K562 (cell line): ENCODE data around the gene CNTN5. TPM values are rescaled to one million over a fixed set of nuclear protein-coding genes. Genes with fewer than 3 reads are reported as not detected.
A peak's percentile ranks its signal among the peaks of the same experiment; 100 is the strongest.

ENCODE experiments used
- ADNP ChIP-seq: fragments of 200-800 bp; sonication (Bioruptor generic); IDR thresholded peaks from 2 replicates; pipeline ENCODE4 v1.6.1; 2016; ENCODE audit warnings: missing genetic modification characterization, missing compliant biosample characterization
- CEBPG ChIP-seq, 3 experiments: fragments of 200-800 bp in 1 of 3; sonication (Bioruptor generic) in 1 of 3; sonication (generic) in 1 of 3; formaldehyde crosslinking in 1 of 3; IDR thresholded peaks in 2 of 3; conservative IDR thresholded peaks in 1 of 3; 2 replicates each; pipeline versions ENCODE4 v1.6.1 to v1.8.0; 2016 to 2022; ENCODE audit warnings: missing compliant biosample characterization in 2 of 3, missing genetic modification characterization in 2 of 3, mild to moderate bottlenecking in 1 of 3, missing genetic modification reagents in 1 of 3
- MXD1 ChIP-seq: fragments of 250-450 bp; sonication (Bioruptor Pico); IDR thresholded peaks from 2 replicates; pipeline ENCODE4 v1.8.0; 2021; ENCODE audit warnings: borderline replicate concordance, mild to moderate bottlenecking, moderate library complexity; ENCODE audit not compliant: poor library complexity, severe bottlenecking
- POLR3A ChIP-seq: IDR thresholded peaks from 2 replicates; pipeline ENCODE4 v1.6.1; 2011; ENCODE audit warnings: borderline replicate concordance, mild to moderate bottlenecking, moderate library complexity; ENCODE audit not compliant: insufficient read length, insufficient read depth; ENCODE audit errors: extremely low read depth
- SIN3B ChIP-seq: fragments of 450-650 bp; IDR thresholded peaks from 2 replicates; pipeline ENCODE4 v1.6.1; 2017; ENCODE audit warnings: low read depth, mild to moderate bottlenecking, moderate library complexity
- SRSF9 ChIP-seq: fragments of 200-400 bp; formaldehyde crosslinking; IDR thresholded peaks from 2 replicates; pipeline ENCODE4 v1.6.1; 2017; ENCODE audit warnings: low read depth, low read length, borderline replicate concordance
- ZBTB49 ChIP-seq: sonication (generic); formaldehyde crosslinking; IDR thresholded peaks from 2 replicates; pipeline ENCODE4 v1.8.0; 2022; ENCODE audit warnings: missing genetic modification reagents, mild to moderate bottlenecking, borderline replicate concordance
- ZFP1 ChIP-seq: fragments of 450-650 bp; formaldehyde crosslinking; IDR thresholded peaks from 2 replicates; pipeline ENCODE4 v1.4.0; 2020; ENCODE audit warnings: mild to moderate bottlenecking, mixed read lengths
- ZSCAN32 ChIP-seq: fragments of 450-650 bp; formaldehyde crosslinking; IDR thresholded peaks from 2 replicates; pipeline ENCODE4 v1.4.0; 2020; ENCODE audit warnings: mild to moderate bottlenecking, moderate library complexity
- polyA plus RNA-seq, 8 experiments: library from polyadenylated mRNA; depleted of rRNA in 4 of 8; stranded (reverse) in 5 of 8; unstranded in 3 of 8; fragments of >200 nt; fragmentation: Nextera tagmentation in 2 of 8; fragmentation: Illumina TruSeq in 1 of 8; extraction: Ambion mirVana in 2 of 8; extraction: Trizol in 1 of 8; gene quantifications; 2 replicates each; pipeline versions ENCODE4 v1.2.1 to v1.2.3, GENCODE V29; 2011 to 2014; ENCODE audit warnings: inconsistent platforms in 1 of 8, missing spikeins in 1 of 8
- total RNA-seq, 7 experiments: library from RNA; depleted of rRNA in 6 of 7; stranded (reverse); fragments of >200 nt in 6 of 7; fragmentation: Illumina TruSeq in 2 of 7; extraction: Trizol in 2 of 7; gene quantifications; 2 replicates each; pipeline versions ENCODE4 v1.2.1 to v1.2.3, GENCODE V29; 2011 to 2021; ENCODE audit warnings: low replicate concordance in 1 of 7
- TF ChIP-seq, protein P1 (sequence below): fragments of 450-650 bp; formaldehyde crosslinking; IDR thresholded peaks from 2 replicates; pipeline ENCODE4 v1.4.0; 2020; ENCODE audit warnings: mild to moderate bottlenecking, moderate library complexity
- TF ChIP-seq, protein P2 (sequence below): fragments of 250-450 bp; sonication (Bioruptor Pico); IDR thresholded peaks from 2 replicates; pipeline ENCODE4 v1.8.0; 2022; ENCODE audit warnings: moderate library complexity, mild to moderate bottlenecking, inconsistent platforms
- TF ChIP-seq, protein P3 (sequence below): fragments of 450-650 bp; formaldehyde crosslinking; IDR thresholded peaks from 2 replicates; pipeline ENCODE4 v1.4.0; 2022; ENCODE audit warnings: mild to moderate bottlenecking, moderate library complexity
- TF ChIP-seq, protein P4 (sequence below): fragments of 450-650 bp; IDR thresholded peaks from 2 replicates; pipeline ENCODE4 v1.6.1; 2016
- TF ChIP-seq, protein P5 (sequence below): fragments of 450-650 bp; IDR thresholded peaks from 2 replicates; pipeline ENCODE4 v1.6.1; 2017; ENCODE audit warnings: antibody characterized with exemption

The CNTN5 gene
- total and polyA plus RNA-seq, 9 of the 15 experiments (the other 6 are each of a cell fraction or from before 2014, with no cell fraction given), result 0.03 TPM; not detected in 8

DNA sequence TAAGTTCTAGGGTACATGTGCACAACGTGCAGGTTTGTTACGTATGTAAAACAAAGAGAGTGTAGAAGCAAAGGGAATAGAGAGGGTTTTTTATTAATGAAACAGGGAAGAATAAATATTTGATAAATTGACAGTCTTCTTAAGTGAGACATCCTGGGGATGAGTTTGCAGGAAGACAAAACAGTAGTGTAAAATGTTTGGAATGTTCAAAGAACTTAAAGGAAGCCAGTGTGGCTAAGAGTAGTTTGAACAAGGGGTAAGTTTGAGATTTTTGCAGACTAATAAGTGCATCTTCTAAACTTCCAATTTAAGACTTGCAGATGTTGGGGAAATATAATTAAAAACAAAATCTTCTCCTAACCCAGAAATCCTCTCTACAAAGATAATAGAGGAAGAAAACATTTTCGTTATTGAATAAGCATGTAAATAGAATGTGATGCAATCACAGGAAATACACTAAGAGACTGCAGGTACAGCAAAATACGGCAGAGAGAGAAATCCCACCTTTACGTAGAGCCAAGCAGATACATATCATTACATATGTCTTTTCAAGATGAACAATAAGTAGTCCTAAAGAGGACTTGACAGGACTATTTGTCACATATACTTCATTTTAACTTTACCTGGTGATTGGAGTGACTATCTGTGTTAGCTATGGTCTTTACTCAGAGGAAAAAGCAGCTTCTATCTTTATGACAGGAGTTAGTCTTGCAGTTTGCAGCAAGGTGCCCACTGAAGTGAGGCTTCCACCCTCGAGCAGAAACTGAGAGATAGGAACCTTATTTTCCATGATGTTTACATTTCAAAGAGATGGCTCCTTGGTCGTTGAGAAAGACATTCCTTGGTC is 402.1 kb downstream of the CNTN5 start (continued):
- TF ChIP-seq, protein P1, sequence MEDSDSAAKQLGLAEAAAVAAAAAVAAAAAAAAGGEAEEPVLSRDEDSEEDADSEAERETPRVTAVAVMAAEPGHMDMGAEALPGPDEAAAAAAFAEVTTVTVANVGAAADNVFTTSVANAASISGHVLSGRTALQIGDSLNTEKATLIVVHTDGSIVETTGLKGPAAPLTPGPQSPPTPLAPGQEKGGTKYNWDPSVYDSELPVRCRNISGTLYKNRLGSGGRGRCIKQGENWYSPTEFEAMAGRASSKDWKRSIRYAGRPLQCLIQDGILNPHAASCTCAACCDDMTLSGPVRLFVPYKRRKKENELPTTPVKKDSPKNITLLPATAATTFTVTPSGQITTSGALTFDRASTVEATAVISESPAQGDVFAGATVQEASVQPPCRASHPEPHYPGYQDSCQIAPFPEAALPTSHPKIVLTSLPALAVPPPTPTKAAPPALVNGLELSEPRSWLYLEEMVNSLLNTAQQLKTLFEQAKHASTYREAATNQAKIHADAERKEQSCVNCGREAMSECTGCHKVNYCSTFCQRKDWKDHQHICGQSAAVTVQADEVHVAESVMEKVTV (CRISPR knock-in tag), result no peak
- TF ChIP-seq ADNP (tag), result no peak
- TF ChIP-seq, protein P2, sequence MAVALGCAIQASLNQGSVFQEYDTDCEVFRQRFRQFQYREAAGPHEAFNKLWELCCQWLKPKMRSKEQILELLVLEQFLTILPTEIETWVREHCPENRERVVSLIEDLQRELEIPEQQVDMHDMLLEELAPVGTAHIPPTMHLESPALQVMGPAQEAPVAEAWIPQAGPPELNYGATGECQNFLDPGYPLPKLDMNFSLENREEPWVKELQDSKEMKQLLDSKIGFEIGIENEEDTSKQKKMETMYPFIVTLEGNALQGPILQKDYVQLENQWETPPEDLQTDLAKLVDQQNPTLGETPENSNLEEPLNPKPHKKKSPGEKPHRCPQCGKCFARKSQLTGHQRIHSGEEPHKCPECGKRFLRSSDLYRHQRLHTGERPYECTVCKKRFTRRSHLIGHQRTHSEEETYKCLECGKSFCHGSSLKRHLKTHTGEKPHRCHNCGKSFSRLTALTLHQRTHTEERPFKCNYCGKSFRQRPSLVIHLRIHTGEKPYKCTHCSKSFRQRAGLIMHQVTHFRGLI (CRISPR knock-in tag), result no peak
- no peak for TF ChIP-seq SRSF9
- no peak for TF ChIP-seq SIN3B
- TF ChIP-seq, protein P3, sequence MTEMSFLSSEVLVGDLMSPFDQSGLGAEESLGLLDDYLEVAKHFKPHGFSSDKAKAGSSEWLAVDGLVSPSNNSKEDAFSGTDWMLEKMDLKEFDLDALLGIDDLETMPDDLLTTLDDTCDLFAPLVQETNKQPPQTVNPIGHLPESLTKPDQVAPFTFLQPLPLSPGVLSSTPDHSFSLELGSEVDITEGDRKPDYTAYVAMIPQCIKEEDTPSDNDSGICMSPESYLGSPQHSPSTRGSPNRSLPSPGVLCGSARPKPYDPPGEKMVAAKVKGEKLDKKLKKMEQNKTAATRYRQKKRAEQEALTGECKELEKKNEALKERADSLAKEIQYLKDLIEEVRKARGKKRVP (CRISPR knock-in tag), result peak; percentile 65
- no peak for TF ChIP-seq POLR3A
- TF ChIP-seq ZSCAN32 (CRISPR knock-in tag), result peak; percentile 61; the same call in 1 of the 2 replicates
- TF ChIP-seq MXD1 (CRISPR knock-in tag), result no peak
- TF ChIP-seq, protein P4, sequence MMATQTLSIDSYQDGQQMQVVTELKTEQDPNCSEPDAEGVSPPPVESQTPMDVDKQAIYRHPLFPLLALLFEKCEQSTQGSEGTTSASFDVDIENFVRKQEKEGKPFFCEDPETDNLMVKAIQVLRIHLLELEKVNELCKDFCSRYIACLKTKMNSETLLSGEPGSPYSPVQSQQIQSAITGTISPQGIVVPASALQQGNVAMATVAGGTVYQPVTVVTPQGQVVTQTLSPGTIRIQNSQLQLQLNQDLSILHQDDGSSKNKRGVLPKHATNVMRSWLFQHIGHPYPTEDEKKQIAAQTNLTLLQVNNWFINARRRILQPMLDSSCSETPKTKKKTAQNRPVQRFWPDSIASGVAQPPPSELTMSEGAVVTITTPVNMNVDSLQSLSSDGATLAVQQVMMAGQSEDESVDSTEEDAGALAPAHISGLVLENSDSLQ, result no peak
- TF ChIP-seq, protein P5, sequence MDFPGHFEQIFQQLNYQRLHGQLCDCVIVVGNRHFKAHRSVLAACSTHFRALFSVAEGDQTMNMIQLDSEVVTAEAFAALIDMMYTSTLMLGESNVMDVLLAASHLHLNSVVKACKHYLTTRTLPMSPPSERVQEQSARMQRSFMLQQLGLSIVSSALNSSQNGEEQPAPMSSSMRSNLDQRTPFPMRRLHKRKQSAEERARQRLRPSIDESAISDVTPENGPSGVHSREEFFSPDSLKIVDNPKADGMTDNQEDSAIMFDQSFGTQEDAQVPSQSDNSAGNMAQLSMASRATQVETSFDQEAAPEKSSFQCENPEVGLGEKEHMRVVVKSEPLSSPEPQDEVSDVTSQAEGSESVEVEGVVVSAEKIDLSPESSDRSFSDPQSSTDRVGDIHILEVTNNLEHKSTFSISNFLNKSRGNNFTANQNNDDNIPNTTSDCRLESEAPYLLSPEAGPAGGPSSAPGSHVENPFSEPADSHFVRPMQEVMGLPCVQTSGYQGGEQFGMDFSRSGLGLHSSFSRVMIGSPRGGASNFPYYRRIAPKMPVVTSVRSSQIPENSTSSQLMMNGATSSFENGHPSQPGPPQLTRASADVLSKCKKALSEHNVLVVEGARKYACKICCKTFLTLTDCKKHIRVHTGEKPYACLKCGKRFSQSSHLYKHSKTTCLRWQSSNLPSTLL, result no peak
- no peak for TF ChIP-seq ZFP1 (CRISPR knock-in tag)
- no peak for TF ChIP-seq ZBTB49
- TF ChIP-seq CEBPG (CRISPR knock-in tag; IDR thresholded peaks at IDR 0.05), result no peak
- peak; percentile 30 to 58; a peak in 3 of 4 replicates for TF ChIP-seq CEBPG (tag; conservative IDR thresholded peaks at IDR 0.05 in 1 of 2, IDR thresholded peaks at IDR 0.05 in 1 of 2)
